Measurements from ENCODE around the gene GABRB1. TPM values are rescaled to one million over a fixed set of nuclear protein-coding genes. Genes with fewer than 3 reads are reported as not detected.

GABRB1 gene
- total RNA-seq, 1 experiment from 2014 or later = not detected

GRCh38 chr4:47068986-47069385, 37.6 kb downstream of the GABRB1 start:
- no peak for ATAC-seq
- no peak overlapping the region for H3K27ac ChIP-seq (ENCODE audit: low read length)
- TF ChIP-seq EZH2 (IDR thresholded peaks at IDR 0.05; ENCODE audit: low read length, unreplicated experiment) (no peak), EZH2phosphoT487 (IDR thresholded peaks at IDR 0.05; ENCODE audit: borderline replicate concordance, low read length) (no peak), CTCF (conservative IDR thresholded peaks at IDR 0.05; ENCODE audit: low read depth, low read length) (no peak)
- H3K27me3 ChIP-seq (ENCODE audit: low read length) = no peaks in the 10 kb centered on the region
- no peaks in the 10 kb centered on the region for H4K20me1 ChIP-seq (ENCODE audit: low read length)
- H3K4me3 ChIP-seq (ENCODE audit: low read length) = no peak overlapping the region
- BruUV-seq (replicated peaks) = no TSS peak
- H3F3A ChIP-seq (ENCODE audit: low read length, unreplicated experiment) = no peaks in the 10 kb centered on the region
- H3K79me2 ChIP-seq (ENCODE audit: low read length) = no peaks in the 10 kb centered on the region
- no peak overlapping the region for H3K9ac ChIP-seq (ENCODE audit: low read length)
- no peak overlapping the region for H2AFZ ChIP-seq (ENCODE audit: low read length)
- H3K36me3 ChIP-seq (ENCODE audit: low read depth, low read length) = no peaks in the 10 kb centered on the region
- no peaks in the 10 kb centered on the region for H3K9me2 ChIP-seq (replicated peaks; ENCODE audit: low read length)
- DNase-seq = no peak
- H3K9me3 ChIP-seq (ENCODE audit: low read length) = no peaks in the 10 kb centered on the region
- intact Hi-C loops (cut with micrococcal nuclease) = no loop called here
- POLR2A ChIA-PET (ENCODE audit: unreplicated experiment) = no interaction called here
- CTCF ChIA-PET = no interaction called here
- 0 out of 2 replicates have a peak, but pooled peaks cover 5% of the 10 kb centered on the region for H3K4me1 ChIP-seq (ENCODE audit: insufficient read depth, low read length)
- H3K4me2 ChIP-seq (ENCODE audit: low read length) = no peak overlapping the region

- intact Hi-C loops (cut with micrococcal nuclease) = no loop called here
- no peak for TF ChIP-seq CTCF (conservative IDR thresholded peaks at IDR 0.05; ENCODE audit: low read depth, low read length)
- no peak overlapping the region for H3K27ac ChIP-seq (ENCODE audit: low read length)
- no peak overlapping the region for H2AFZ ChIP-seq (ENCODE audit: low read length)
- no peaks in the 10 kb centered on the region for H3K9me3 ChIP-seq (ENCODE audit: low read length)
- no peaks in the 10 kb centered on the region for H3K79me2 ChIP-seq (ENCODE audit: low read length)
- no peaks in the 10 kb centered on the region for H3K36me3 ChIP-seq (ENCODE audit: low read depth, low read length)
- BruUV-seq (replicated peaks) = no TSS peak
- no peaks in the 10 kb centered on the region for H3K27me3 ChIP-seq (ENCODE audit: low read length)
- H3F3A ChIP-seq (ENCODE audit: low read length, unreplicated experiment) = no peaks in the 10 kb centered on the region
- H3K9me2 ChIP-seq (replicated peaks; ENCODE audit: low read length) = no peaks in the 10 kb centered on the region
- ATAC-seq (no peak), DNase-seq (peak; percentile 59)
- H3K4me1 ChIP-seq (ENCODE audit: insufficient read depth, low read length) = peaks cover 22% of the 10 kb centered on the region
- no peak overlapping the region for H3K4me2 ChIP-seq (ENCODE audit: low read length)
- POLR2A ChIA-PET (ENCODE audit: unreplicated experiment) = no interaction called here
- CTCF ChIA-PET = no interaction called here
- no peak overlapping the region for H3K4me3 ChIP-seq (ENCODE audit: low read length)
- H3K9ac ChIP-seq (ENCODE audit: low read length) = no peak overlapping the region
- H4K20me1 ChIP-seq (ENCODE audit: low read length) = no peaks in the 10 kb centered on the region
Observed at GRCh38 chr4:47071901-47072341, 40.6 kb downstream of the GABRB1 start.

GRCh38 chr4:47073647-47074046, 42.3 kb downstream of the GABRB1 start:
- no peak for DNase-seq
- no peaks in the 10 kb centered on the region for H3K9me3 ChIP-seq (ENCODE audit: low read length)
- H3K36me3 ChIP-seq (ENCODE audit: low read depth, low read length) = no peaks in the 10 kb centered on the region
- no peak overlapping the region for H2AFZ ChIP-seq (ENCODE audit: low read length)
- no peaks in the 10 kb centered on the region for H3K79me2 ChIP-seq (ENCODE audit: low read length)
- H3K9ac ChIP-seq (ENCODE audit: low read length) = no peak overlapping the region
- H3K4me2 ChIP-seq (ENCODE audit: low read length) = no peak overlapping the region
- TF ChIP-seq EZH2 (IDR thresholded peaks at IDR 0.05; ENCODE audit: low read length, unreplicated experiment) (no peak), EZH2phosphoT487 (IDR thresholded peaks at IDR 0.05; ENCODE audit: borderline replicate concordance, low read length) (no peak), CTCF (conservative IDR thresholded peaks at IDR 0.05; ENCODE audit: low read depth, low read length) (no peak)
- no TSS peak for BruUV-seq (replicated peaks)
- H3F3A ChIP-seq (ENCODE audit: low read length, unreplicated experiment) = no peaks in the 10 kb centered on the region
- POLR2A ChIA-PET (ENCODE audit: unreplicated experiment) = no interaction called here
- no peak overlapping the region for H3K4me3 ChIP-seq (ENCODE audit: low read length)
- no peak for ATAC-seq
- H3K4me1 ChIP-seq (ENCODE audit: insufficient read depth, low read length) = peaks cover 22% of the 10 kb centered on the region
- no peaks in the 10 kb centered on the region for H4K20me1 ChIP-seq (ENCODE audit: low read length)
- no peak overlapping the region for H3K27ac ChIP-seq (ENCODE audit: low read length)
- CTCF ChIA-PET = no interaction called here
- H3K9me2 ChIP-seq (replicated peaks; ENCODE audit: low read length) = no peaks in the 10 kb centered on the region
- H3K27me3 ChIP-seq (ENCODE audit: low read length) = no peaks in the 10 kb centered on the region
- intact Hi-C loops (cut with micrococcal nuclease) = no loop called here
